ENCODE data around the gene PRAMEF10. TPM values are rescaled to one million over a fixed set of nuclear protein-coding genes. Genes with fewer than 3 reads are reported as not detected.
"Not testable (repeated sequence)": the region's sequence is repeated elsewhere in the genome, so short reads cannot be mapped to it uniquely, and the experiment has no call there.

Gene PRAMEF10
- total RNA-seq, 1 donor from 2014 or later, result not detected

- Histone ChIP-seq H3K4me1 (no peaks in the 10 kb centered on the region), H3K9me3 (peaks cover 0 to 3% of the 10 kb centered on the region in 2 donors), H3K4me3 (no peak overlapping the region), H3K27ac (no peak overlapping the region), H3K27me3 (no peaks in the 10 kb centered on the region), H3K36me3 (no peaks in the 10 kb centered on the region)
- intact Hi-C loops (cut with DNase I), result no loop called here
- no peak for TF ChIP-seq CTCF (IDR thresholded peaks at IDR 0.05)
- no peak for DNase-seq (ENCODE audit: low spot score in 2 of 2)
Measured at GRCh38 chr1:12851779-12852178, 46.3 kb downstream of the PRAMEF10 start.

GRCh38 chr1:12848620-12849019, 49.5 kb downstream of the PRAMEF10 start, which contains the start of gene HNRNPCL1:
Gene HNRNPCL1, minus strand, starts transcription at chr1:12848720. Its CDS starts 431 bp downstream, at chr1:12848289.
- H3K4me1 ChIP-seq; H3K27me3 ChIP-seq; H3K9me3 ChIP-seq; H3K36me3 ChIP-seq; DNase-seq (ENCODE audit: low spot score in 2 of 2); H3K27ac ChIP-seq; intact Hi-C loops (cut with DNase I); H3K4me3 ChIP-seq: not testable (repeated sequence)

Other genes with a start within 250 kb of the PRAMEF10 start
- gene AADACL3, start 182.2 kb downstream of the PRAMEF10 start, total RNA-seq, result not detected
- not detected for gene CFAP107, start 152.1 kb downstream of the PRAMEF10 start, total RNA-seq
- not detected for gene PRAMEF12, start 124.5 kb downstream of the PRAMEF10 start, total RNA-seq
- not detected for gene PRAMEF1, start 106.9 kb downstream of the PRAMEF10 start, total RNA-seq
- gene PRAMEF11, start 66.9 kb downstream of the PRAMEF10 start, total RNA-seq, result not detected
- gene HNRNPCL1, start 49.5 kb downstream of the PRAMEF10 start, total RNA-seq, result not detected
- not detected for gene PRAMEF2, start 41.2 kb downstream of the PRAMEF10 start, total RNA-seq
- not detected for gene PRAMEF4, start 12.1 kb downstream of the PRAMEF10 start, total RNA-seq
- gene PRAMEF7, start 18.3 kb upstream of the PRAMEF10 start, total RNA-seq, result not detected
- gene PRAMEF6, start 49.3 kb upstream of the PRAMEF10 start, total RNA-seq, result not detected
- gene PRAMEF27, start 158.3 kb upstream of the PRAMEF10 start, total RNA-seq, result not detected
- gene HNRNPCL3, start 162.5 kb upstream of the PRAMEF10 start, total RNA-seq, result not detected
- gene PRAMEF25, start 172.5 kb upstream of the PRAMEF10 start, total RNA-seq, result not detected
- gene HNRNPCL2, start 218.6 kb upstream of the PRAMEF10 start, total RNA-seq, result not detected